Stimulated activated CD8-positive, alpha-beta memory T cell treated with anti-CD3 and anti-CD28 coated beads, Interleukin-15, amount 100 ng/mL, for 48 hours (primary cell): ENCODE results near the gene PCDHGA9.
"Not testable (repeated sequence)": the region's sequence is repeated elsewhere in the genome, so short reads cannot be mapped to it uniquely, and the experiment has no call there.

Experiments
- DNase-seq, 2 donors: peaks; one replicate each; pipeline ENCODE4 v3.0.0-alpha.2; 2020; ENCODE audit warnings: low read depth in 2 of 2

Gene PCDHGA9

DNA sequence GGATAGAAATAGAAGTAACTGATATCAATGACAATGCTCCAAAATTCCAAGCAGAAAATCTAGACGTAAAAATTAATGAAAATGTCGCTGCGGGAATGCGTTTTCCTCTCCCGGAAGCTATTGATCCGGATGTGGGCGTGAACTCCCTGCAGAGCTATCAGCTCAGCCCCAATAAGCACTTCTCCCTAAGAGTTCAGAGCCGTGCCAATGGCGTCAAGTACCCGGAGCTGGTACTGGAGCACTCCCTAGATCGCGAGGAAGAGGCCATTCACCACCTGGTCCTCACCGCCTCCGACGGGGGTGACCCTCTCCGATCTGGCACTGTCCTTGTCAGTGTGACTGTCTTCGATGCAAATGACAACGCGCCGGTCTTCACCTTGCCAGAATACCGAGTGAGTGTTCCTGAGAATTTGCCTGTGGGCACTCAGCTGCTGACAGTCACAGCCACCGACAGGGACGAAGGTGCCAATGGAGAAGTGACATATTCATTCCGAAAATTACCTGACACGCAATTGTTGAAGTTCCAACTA is 11.0 kb downstream of the PCDHGA9 start:
- DNase-seq, result no peak

GRCh38 chr5:141414548-141415274 is 12.1 kb downstream of the PCDHGA9 start:
- not testable (repeated sequence) for DNase-seq

DNA sequence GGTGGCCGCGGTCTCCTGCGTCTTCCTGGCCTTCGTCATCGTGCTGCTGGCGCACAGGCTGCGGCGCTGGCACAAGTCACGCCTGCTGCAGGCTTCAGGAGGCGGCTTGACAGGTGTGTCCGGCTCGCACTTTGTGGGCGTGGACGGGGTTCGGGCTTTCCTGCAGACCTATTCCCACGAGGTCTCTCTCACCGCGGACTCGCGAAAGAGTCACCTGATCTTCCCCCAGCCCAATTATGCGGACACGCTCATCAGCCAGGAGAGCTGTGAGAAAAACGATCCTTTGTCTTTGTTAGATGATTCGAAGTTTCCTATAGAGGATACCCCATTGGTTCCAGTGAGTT is 12.7 kb downstream of the PCDHGA9 start:
- DNase-seq, result not testable (repeated sequence)

DNA sequence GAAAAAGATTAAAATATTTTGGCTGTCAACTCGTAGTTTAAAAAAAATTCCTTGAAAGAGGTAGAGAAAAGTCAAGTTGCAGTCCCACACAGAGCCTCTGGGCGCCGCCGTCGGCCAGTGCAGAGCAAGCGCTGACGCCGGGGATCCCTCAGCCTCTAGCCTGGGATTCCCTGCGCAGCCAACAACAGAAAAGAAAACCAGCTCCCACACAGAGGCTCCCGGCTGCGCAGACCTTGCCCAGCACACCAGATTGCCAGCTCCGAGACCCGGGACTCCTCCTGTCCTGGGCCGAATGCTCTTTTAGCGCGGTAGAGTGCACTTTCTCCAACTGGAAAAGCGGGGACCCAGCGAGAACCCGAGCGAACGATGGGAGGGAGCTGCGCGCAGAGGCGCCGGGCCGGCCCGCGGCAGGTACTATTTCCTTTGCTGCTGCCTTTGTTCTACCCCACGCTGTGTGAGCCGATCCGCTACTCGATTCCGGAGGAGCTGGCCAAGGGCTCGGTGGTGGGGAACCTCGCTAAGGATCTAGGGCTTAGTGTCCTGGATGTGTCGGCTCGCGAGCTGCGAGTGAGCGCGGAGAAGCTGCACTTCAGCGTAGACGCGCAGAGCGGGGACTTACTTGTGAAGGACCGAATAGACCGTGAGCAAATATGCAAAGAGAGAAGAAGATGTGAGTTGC is 15.1 kb downstream of the PCDHGA9 start, which contains the start of gene PCDHGB7:
Gene PCDHGB7 (plus strand): TSS at position 184 of the 679 bp plus-strand sequence. CDS start 183 bp downstream, at position 367.
- DNase-seq, result peak; percentile 42 to 50

DNA sequence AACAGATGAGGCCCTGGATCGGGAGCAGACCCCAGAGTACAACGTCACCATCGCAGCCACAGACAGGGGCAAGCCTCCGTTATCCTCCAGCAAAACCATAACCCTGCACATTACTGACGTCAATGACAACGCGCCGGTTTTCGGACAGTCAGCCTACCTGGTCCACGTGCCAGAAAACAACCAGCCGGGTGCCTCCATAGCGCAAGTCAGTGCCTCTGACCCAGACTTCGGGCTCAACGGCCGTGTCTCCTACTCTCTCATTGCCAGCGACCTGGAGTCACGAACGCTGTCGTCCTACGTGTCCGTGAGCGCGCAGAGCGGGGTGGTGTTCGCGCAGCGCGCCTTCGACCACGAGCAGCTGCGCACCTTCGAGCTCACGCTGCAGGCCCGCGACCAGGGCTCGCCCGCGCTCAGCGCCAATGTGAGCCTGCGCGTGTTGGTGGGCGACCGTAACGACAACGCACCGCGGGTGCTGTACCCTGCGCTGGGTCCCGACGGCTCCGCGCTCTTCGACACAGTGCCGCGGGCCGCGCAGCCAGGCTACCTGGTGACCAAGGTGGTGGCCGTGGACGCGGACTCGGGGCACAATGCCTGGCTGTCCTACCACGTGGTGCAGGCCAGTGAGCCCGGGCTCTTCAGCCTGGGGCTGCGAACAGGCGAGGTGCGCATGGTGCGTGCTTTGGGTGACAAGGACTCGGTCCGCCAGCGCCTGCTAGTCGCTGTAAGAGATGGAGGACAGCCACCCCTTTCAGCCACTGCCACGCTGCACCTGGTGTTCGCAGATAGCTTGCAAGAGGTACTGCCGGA is 16.7 kb downstream of the PCDHGA9 start:
- no peak for DNase-seq

GRCh38 chr5:141420855-141421488 is 18.4 kb downstream of the PCDHGA9 start, which contains the start of gene PCDHGA11:
Gene PCDHGA11 (plus strand): TSS chr5:141421051. CDS start chr5:141421228, 177 bp downstream.
- DNase-seq, result no peak

DNA sequence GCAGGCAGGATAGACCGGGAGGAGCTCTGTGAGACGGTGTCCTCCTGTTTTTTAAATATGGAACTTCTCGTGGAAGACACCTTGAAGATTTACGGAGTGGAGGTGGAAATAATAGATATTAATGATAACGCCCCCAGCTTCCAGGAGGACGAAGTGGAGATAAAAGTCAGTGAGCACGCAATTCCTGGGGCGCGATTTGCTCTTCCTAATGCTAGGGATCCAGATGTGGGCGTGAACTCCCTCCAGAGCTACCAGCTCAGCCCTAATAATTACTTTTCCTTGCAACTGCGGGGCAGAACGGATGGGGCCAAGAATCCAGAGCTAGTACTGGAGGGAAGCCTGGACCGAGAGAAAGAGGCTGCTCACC is 18.9 kb downstream of the PCDHGA9 start:
- DNase-seq, result no peak

DNA sequence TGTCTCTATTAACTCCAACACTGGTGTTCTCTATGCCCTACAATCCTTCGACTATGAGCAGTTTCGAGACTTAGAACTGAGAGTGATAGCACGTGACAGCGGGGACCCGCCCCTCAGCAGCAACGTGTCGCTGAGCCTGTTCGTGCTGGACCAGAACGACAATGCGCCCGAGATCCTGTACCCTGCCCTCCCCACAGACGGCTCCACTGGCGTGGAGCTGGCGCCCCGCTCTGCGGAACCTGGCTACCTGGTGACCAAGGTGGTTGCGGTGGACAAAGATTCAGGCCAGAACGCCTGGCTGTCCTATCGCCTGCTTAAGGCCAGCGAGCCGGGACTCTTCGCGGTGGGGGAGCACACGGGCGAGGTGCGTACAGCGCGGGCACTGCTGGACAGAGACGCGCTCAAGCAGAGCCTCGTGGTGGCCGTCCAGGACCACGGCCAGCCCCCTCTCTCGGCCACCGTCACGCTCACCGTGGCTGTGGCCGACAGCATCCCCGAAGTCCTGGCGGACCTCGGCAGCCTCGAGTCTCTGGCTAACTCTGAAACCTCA is 20.2 kb downstream of the PCDHGA9 start:
- DNase-seq, result no peak

DNA sequence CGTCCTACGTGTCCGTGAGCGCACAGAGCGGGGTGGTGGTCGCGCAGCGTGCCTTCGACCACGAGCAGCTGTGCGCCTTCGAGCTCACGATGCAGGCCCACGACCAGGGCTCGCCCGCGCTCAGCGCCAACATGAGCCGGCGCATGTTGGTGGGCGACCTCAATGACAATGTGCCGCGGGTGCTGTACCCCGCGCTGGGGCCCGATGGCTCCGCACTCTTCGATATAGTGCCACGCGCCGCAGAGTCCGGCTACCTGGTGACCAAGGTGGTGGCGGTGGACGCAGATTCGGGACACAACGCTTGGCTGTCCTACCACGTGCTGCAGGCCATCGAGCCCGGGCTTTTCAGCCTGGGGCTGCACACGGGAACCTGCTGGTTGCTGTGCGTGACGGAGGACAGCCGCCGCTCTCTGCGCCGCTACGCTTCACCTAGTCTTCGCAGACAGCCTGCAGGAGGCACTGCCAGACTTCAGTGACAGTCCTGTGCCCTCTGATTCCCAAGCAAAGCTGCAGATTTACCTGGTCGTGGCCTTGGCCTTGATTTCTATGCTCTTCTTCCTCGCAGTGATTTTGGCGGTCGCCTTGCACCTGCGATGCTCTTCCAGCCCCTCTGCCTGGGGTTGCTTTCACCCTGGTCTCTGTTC is 25.3 kb downstream of the PCDHGA9 start:
- no peak for DNase-seq

GRCh38 chr5:141430332-141431113 is 27.9 kb downstream of the PCDHGA9 start, which contains the start of gene PCDHGA12:
Gene PCDHGA12 (plus strand): TSS chr5:141430507. CDS start chr5:141430760, 253 bp downstream.
- no peak for DNase-seq

DNA sequence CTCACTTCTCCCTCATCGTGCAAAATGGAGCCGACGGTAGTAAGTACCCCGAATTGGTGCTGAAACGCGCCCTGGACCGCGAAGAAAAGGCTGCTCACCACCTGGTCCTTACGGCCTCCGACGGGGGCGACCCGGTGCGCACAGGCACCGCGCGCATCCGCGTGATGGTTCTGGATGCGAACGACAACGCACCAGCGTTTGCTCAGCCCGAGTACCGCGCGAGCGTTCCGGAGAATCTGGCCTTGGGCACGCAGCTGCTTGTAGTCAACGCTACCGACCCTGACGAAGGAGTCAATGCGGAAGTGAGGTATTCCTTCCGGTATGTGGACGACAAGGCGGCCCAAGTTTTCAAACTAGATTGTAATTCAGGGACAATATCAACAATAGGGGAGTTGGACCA is 28.7 kb downstream of the PCDHGA9 start:
- no peak for DNase-seq

DNA sequence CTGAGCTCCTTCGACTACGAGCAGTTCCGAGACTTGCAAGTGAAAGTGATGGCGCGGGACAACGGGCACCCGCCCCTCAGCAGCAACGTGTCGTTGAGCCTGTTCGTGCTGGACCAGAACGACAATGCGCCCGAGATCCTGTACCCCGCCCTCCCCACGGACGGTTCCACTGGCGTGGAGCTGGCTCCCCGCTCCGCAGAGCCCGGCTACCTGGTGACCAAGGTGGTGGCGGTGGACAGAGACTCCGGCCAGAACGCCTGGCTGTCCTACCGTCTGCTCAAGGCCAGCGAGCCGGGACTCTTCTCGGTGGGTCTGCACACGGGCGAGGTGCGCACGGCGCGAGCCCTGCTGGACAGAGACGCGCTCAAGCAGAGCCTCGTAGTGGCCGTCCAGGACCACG is 29.7 kb downstream of the PCDHGA9 start:
- not testable (repeated sequence) for DNase-seq

DNA sequence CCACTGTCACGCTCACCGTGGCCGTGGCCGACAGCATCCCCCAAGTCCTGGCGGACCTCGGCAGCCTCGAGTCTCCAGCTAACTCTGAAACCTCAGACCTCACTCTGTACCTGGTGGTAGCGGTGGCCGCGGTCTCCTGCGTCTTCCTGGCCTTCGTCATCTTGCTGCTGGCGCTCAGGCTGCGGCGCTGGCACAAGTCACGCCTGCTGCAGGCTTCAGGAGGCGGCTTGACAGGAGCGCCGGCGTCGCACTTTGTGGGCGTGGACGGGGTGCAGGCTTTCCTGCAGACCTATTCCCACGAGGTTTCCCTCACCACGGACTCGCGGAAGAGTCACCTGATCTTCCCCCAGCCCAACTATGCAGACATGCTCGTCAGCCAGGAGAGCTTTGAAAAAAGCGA is 30.1 kb downstream of the PCDHGA9 start:
- DNase-seq, result not testable (repeated sequence)

DNA sequence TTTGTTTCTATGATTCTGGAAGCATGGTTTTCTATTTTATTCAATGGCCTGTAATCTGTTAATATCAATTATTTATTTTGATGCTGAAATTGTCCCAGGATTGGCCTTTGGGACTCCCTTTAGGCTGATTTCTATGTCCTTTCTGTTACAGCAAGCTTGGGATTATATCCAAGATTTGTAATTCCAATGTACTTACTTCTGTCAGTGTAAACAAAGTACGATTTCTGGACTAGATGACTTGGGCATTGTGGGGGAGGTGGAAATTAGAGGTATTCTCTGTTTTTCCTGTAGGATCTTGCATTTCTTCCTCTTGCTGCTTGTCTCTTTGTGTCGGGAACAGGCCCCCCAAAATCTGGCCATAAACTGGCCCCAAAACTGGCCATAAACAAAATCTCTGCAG is 31.4 kb downstream of the PCDHGA9 start:
- no peak for DNase-seq

DNA sequence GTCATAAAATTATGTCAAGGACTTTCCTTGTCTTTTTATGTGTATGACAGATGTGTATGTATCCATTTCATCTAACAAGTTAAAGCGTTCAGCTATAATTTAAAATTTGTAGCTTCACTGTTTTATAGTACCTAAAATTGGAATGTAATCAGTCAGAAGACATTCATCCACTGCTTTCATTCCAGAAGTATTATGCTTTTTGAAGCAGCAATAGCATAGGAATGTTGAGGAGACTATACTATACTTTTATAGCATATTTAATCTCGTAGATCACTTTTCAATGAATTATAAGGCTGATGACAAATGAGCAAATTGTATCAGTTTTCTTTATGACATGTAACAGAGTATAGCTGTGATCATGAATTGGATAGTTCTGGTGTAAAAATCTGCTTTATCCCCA is 34.6 kb downstream of the PCDHGA9 start:
- no peak for DNase-seq

DNA sequence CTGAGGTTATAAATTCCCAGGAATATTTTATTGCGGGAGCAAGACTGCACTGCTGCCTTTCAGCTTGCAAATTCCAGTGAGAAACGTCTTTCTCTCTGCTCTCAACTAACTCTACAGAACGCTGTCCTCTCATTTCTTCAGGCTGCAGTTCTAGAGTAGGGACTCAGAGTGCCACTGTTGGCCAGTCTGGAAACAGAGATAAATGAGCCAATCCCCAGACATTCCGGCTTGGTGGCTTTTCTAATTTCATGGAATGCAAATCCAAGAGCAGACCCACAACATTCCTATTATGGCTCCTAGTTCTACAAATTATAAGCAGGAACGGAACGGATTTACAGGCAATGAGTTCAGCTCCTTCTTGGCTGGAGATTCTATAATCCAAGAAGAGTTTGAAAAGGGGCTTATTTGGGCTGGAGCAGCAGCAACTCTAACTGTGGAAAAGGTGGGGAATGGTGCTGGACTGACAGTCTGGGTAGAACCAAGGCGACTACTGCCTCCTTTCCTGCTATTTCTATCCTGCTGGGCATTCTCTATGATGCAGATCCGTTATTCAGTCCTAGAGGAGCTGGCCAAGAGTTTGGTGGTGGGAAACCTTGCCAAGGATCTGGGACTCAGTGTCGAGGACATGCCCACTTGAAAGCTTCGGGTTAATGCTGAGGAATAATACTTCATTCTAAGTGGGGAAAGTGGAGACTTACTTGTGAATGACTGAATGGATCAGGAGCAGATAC is 37.0 kb downstream of the PCDHGA9 start:
- no peak for DNase-seq

DNA sequence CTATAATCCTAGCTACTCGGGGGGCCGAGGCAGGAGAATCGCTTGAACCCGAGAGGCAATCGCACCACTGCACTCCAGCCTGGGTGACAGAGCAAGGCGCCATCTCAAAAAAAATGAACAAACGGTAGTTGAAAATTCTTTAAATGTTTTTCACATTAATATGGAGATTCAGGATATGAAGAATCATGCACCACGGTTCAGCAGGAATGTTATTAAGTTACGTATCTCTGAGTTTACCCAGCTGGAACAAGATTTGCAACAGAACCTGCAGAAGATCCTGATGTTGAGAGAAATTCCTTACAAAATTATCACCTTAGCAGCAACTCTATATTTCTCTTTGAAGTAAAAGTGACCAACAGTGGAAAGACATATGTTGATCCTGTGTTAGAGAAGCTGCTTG is 37.8 kb downstream of the PCDHGA9 start:
- DNase-seq, result no peak

GRCh38 chr5:141441571-141442170 is 39.1 kb downstream of the PCDHGA9 start:
- DNase-seq, result no peak
